HTERT RPE-1 (cell line): ENCODE results near the gene FYN.
"Not testable (repeated sequence)": the region's sequence is repeated elsewhere in the genome, so short reads cannot be mapped to it uniquely, and the experiment has no call there.

Experiments used
- in situ Hi-C: fragments of 300-500 bp; cut with MboI; formaldehyde crosslinking; loops from 4 replicates; pipeline ENCODE4 v1.14.3; 2020; ENCODE audit warnings: low sequenced_read_pairs

Gene FYN

GRCh38 chr6:111650049-111650448 lies 223.2 kb downstream of the FYN start:
- in situ Hi-C loops: no loop called here

- in situ Hi-C loops: no loop called here
Observed at GRCh38 chr6:111648100-111648499, 225.2 kb downstream of the FYN start.

- in situ Hi-C loops: no loop called here
Observed at GRCh38 chr6:111646942-111647341, 226.3 kb downstream of the FYN start.

- in situ Hi-C loops: no loop called here
Observed at GRCh38 chr6:111646034-111646433, 227.2 kb downstream of the FYN start.

GRCh38 chr6:111644893-111645430 lies 228.3 kb downstream of the FYN start:
- in situ Hi-C loops: no loop called here

GRCh38 chr6:111642463-111643158 lies 230.6 kb downstream of the FYN start:
- in situ Hi-C loops: no loop called here

- in situ Hi-C loops: no loop called here
Observed at GRCh38 chr6:111639266-111639665, 234.0 kb downstream of the FYN start.

- in situ Hi-C loops: not testable (repeated sequence)
Observed at GRCh38 chr6:111634981-111635380, 238.3 kb downstream of the FYN start.

- in situ Hi-C loops: no loop called here
Observed at GRCh38 chr6:111633822-111634221, 239.4 kb downstream of the FYN start.

GRCh38 chr6:111632468-111633247 lies 240.6 kb downstream of the FYN start:
- in situ Hi-C loops: no loop called here

- in situ Hi-C loops: no loop called here
Observed at GRCh38 chr6:111631903-111632460, 241.3 kb downstream of the FYN start.

GRCh38 chr6:111631018-111631417 lies 242.2 kb downstream of the FYN start:
- in situ Hi-C loops: no loop called here

GRCh38 chr6:111628142-111628850 lies 245.0 kb downstream of the FYN start:
- in situ Hi-C loops: no loop called here

- in situ Hi-C loops: no loop called here
Observed at GRCh38 chr6:111626441-111626840, 246.8 kb downstream of the FYN start.

GRCh38 chr6:111625461-111626391 lies 247.5 kb downstream of the FYN start:
- in situ Hi-C loops: no loop called here

- in situ Hi-C loops: no loop called here
Observed at GRCh38 chr6:111625099-111625416, 248.2 kb downstream of the FYN start.

- in situ Hi-C loops: no loop called here
Observed at GRCh38 chr6:111624401-111625098, 248.7 kb downstream of the FYN start.

- in situ Hi-C loops: no loop called here
Observed at GRCh38 chr6:111623046-111623718, 250.1 kb downstream of the FYN start.

GRCh38 chr6:111620169-111620568 lies 253.1 kb downstream of the FYN start:
- in situ Hi-C loops: no loop called here
